ENCODE measurements around the gene PIEZO2. TPM values are rescaled to one million over a fixed set of nuclear protein-coding genes. Genes with fewer than 3 reads are reported as not detected.

Gene PIEZO2
- total and polyA plus RNA-seq, 4 donors: 2.6 to 233 (median 18.8) TPM

- ATAC-seq (ENCODE audit: insufficient read depth, low FRiP score) (no peak), DNase-seq (peak in 1 of 3 donors; percentile 26)
- Histone ChIP-seq H3K36me3 (ENCODE audit: control insufficient read depth in 4 of 4, insufficient read depth in 4 of 4, low read length in 4 of 4) (peaks cover 0 to 12% (median 3%) of the 10 kb centered on the region in 4 donors), H3K27ac (ENCODE audit: low read depth in 1 of 2, low read length in 1 of 2) (no peak overlapping the region), H3K4me3 (no peak overlapping the region), H3K9me3 (ENCODE audit: control insufficient read depth in 4 of 4, insufficient read depth in 3 of 4, low read length in 3 of 4) (no peaks in the 10 kb centered on the region), H3K27me3 (ENCODE audit: control insufficient read depth in 3 of 3, insufficient read depth in 3 of 3, low read length in 2 of 3) (no peaks in the 10 kb centered on the region), H3K4me1 (ENCODE audit: control insufficient read depth in 5 of 5, insufficient read depth in 5 of 5, low read length in 5 of 5) (peaks cover 0 to 5% (median 3%) of the 10 kb centered on the region in 5 donors), H3K9ac (ENCODE audit: insufficient read depth in 1 of 2, low read length in 2 of 2) (no peak overlapping the region)
- WGBS, 2 donors: 66 to 78% methylated on average over 2 of the region's 2 CpGs
- no peak for TF ChIP-seq CTCF (IDR thresholded peaks at IDR 0.05; ENCODE audit: control extremely low read depth, extremely low read depth)
Measured at GRCh38 chr18:10965119-10965518, 184.2 kb downstream of the PIEZO2 start.

- Histone ChIP-seq H3K9me3 (ENCODE audit: control insufficient read depth in 4 of 4, insufficient read depth in 3 of 4, low read length in 3 of 4) (no peaks in the 10 kb centered on the region), H3K9ac (ENCODE audit: insufficient read depth in 1 of 2, low read length in 2 of 2) (no peak overlapping the region), H3K4me1 (ENCODE audit: control insufficient read depth in 5 of 5, insufficient read depth in 5 of 5, low read length in 5 of 5) (peaks cover 0 to 22% (median 0%) of the 10 kb centered on the region in 5 donors), H3K4me3 (no peak overlapping the region), H3K36me3 (ENCODE audit: control insufficient read depth in 4 of 4, insufficient read depth in 4 of 4, low read length in 4 of 4) (peaks cover 0 to 11% (median 4%) of the 10 kb centered on the region in 4 donors), H3K27ac (ENCODE audit: low read depth in 1 of 2, low read length in 1 of 2) (no peak overlapping the region), H3K27me3 (ENCODE audit: control insufficient read depth in 3 of 3, insufficient read depth in 3 of 3, low read length in 2 of 3) (no peaks in the 10 kb centered on the region)
- DNase-seq: peak; percentile 38 to 58 (median 49)
- no peak for ATAC-seq (ENCODE audit: insufficient read depth, low FRiP score)
- 83 to 84% methylated on average over 5 of the region's 5 CpGs for WGBS, 2 donors
- no peak for TF ChIP-seq CTCF (IDR thresholded peaks at IDR 0.05; ENCODE audit: control extremely low read depth, extremely low read depth)
Measured at GRCh38 chr18:10953672-10954071, 195.7 kb downstream of the PIEZO2 start.

- Histone ChIP-seq H3K27me3 (ENCODE audit: control insufficient read depth in 3 of 3, insufficient read depth in 3 of 3, low read length in 2 of 3) (no peaks in the 10 kb centered on the region), H3K9me3 (ENCODE audit: control insufficient read depth in 4 of 4, insufficient read depth in 3 of 4, low read length in 3 of 4) (no peaks in the 10 kb centered on the region), H3K4me3 (no peak overlapping the region), H3K36me3 (ENCODE audit: control insufficient read depth in 4 of 4, insufficient read depth in 4 of 4, low read length in 4 of 4) (peaks cover 0 to 16% (median 6%) of the 10 kb centered on the region in 4 donors), H3K27ac (ENCODE audit: low read depth in 1 of 2, low read length in 1 of 2) (no peak overlapping the region), H3K4me1 (ENCODE audit: control insufficient read depth in 5 of 5, insufficient read depth in 5 of 5, low read length in 5 of 5) (peaks cover 0 to 22% (median 0%) of the 10 kb centered on the region in 5 donors), H3K9ac (ENCODE audit: insufficient read depth in 1 of 2, low read length in 2 of 2) (no peak overlapping the region)
- ATAC-seq (ENCODE audit: insufficient read depth, low FRiP score) (no peak), DNase-seq (peak in 1 of 3 donors; percentile 62)
- WGBS, 2 donors: 82 to 96% methylated on average over 1 of the region's 1 CpG
- no peak for TF ChIP-seq CTCF (IDR thresholded peaks at IDR 0.05; ENCODE audit: control extremely low read depth, extremely low read depth)
Measured at GRCh38 chr18:10951631-10952544, 197.5 kb downstream of the PIEZO2 start.
